HL-60 (cell line): ENCODE measurements around the gene BARX1.

Experiments used
- DNase-seq, 2 experiments: peaks; one replicate each; pipeline ENCODE4 v3.0.0-alpha.2; 2010 to 2020; ENCODE audit warnings: low read depth in 1 of 2, low spot score in 1 of 2
- H3K27ac ChIP-seq: fragments of 250-450 bp; sonication (Bioruptor Pico); replicated peaks from 2 replicates; pipeline ENCODE4 v1.5.1; 2020; ENCODE audit warnings: mild to moderate bottlenecking, moderate library complexity
- H3K27me3 ChIP-seq: fragments of 250-450 bp; sonication (Bioruptor Pico); 2 replicates; pipeline ENCODE4 v1.5.1; 2021; ENCODE audit warnings: mild to moderate bottlenecking, moderate library complexity; ENCODE audit not compliant: insufficient read depth, poor library complexity, severe bottlenecking
- H3K4me3 ChIP-seq: replicated peaks from 2 replicates; pipeline ENCODE4 v1.5.1; 2011; ENCODE audit warnings: mild to moderate bottlenecking, control low read depth, low read length; ENCODE audit not compliant: insufficient read depth
- GABPA ChIP-seq: IDR thresholded peaks from 2 replicates; pipeline ENCODE4 v1.6.1; 2012; ENCODE audit warnings: low read depth
- POLR2AphosphoS5 ChIP-seq: IDR thresholded peaks from 2 replicates; pipeline ENCODE4 v1.6.1; 2012; ENCODE audit warnings: low read depth
- REST ChIP-seq: IDR thresholded peaks from 2 replicates; pipeline ENCODE4 v1.6.1; 2012; ENCODE audit warnings: low read depth; ENCODE audit not compliant: insufficient replicate concordance
- SPI1 ChIP-seq: IDR thresholded peaks from 2 replicates; pipeline ENCODE4 v1.6.1; 2012; ENCODE audit warnings: low read depth, mild to moderate bottlenecking, borderline replicate concordance
- TF ChIP-seq, protein P1 (sequence below): IDR thresholded peaks from one replicate; pipeline ENCODE4 v1.5.1; 2011; ENCODE audit warnings: low read length, control low read depth, inconsistent platforms; ENCODE audit not compliant: insufficient read depth

The BARX1 gene

GRCh38 chr9:93960971-93961841 lies 6.1 kb upstream of the BARX1 start:
- DNase-seq = no peak
- no peak for TF ChIP-seq SPI1
- TF ChIP-seq GABPA = no peak
- TF ChIP-seq POLR2AphosphoS5 = no peak
- TF ChIP-seq, protein P1, sequence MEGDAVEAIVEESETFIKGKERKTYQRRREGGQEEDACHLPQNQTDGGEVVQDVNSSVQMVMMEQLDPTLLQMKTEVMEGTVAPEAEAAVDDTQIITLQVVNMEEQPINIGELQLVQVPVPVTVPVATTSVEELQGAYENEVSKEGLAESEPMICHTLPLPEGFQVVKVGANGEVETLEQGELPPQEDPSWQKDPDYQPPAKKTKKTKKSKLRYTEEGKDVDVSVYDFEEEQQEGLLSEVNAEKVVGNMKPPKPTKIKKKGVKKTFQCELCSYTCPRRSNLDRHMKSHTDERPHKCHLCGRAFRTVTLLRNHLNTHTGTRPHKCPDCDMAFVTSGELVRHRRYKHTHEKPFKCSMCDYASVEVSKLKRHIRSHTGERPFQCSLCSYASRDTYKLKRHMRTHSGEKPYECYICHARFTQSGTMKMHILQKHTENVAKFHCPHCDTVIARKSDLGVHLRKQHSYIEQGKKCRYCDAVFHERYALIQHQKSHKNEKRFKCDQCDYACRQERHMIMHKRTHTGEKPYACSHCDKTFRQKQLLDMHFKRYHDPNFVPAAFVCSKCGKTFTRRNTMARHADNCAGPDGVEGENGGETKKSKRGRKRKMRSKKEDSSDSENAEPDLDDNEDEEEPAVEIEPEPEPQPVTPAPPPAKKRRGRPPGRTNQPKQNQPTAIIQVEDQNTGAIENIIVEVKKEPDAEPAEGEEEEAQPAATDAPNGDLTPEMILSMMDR = no peak
- TF ChIP-seq REST = no peak

GRCh38 chr9:93960221-93960970 lies 5.2 kb upstream of the BARX1 start:
- Histone ChIP-seq H3K4me3 (no peak overlapping the region), H3K27ac (no peak overlapping the region)

More at GRCh38 chr9:93960971-93961841, 6.1 kb upstream of the BARX1 start:
- H3K27ac ChIP-seq = no peak overlapping the region
- peaks cover 34% of the 10 kb centered on the region for H3K27me3 ChIP-seq
- H3K4me3 ChIP-seq = no peak overlapping the region

More at GRCh38 chr9:93960221-93960970, 5.2 kb upstream of the BARX1 start:
- H3K27me3 ChIP-seq = peaks cover 42% of the 10 kb centered on the region
- TF ChIP-seq REST = no peak
- no peak for TF ChIP-seq SPI1
- TF ChIP-seq GABPA = no peak
- no peak for TF ChIP-seq POLR2AphosphoS5
- TF ChIP-seq, protein P1 = no peak
- DNase-seq = no peak
